CD4-positive, alpha-beta T cell treated with Interleukin-15 for 1 hour (primary cell): ENCODE data around the gene FDX1.

Experiments used
- DNase-seq: peaks from one replicate; pipeline ENCODE4 v3.0.0-alpha.2; 2020

FDX1 gene

GRCh38 chr11:110470716-110471115 lies 41.0 kb downstream of the FDX1 start:
- DNase-seq: no peak

GRCh38 chr11:110471371-110471770 lies 41.6 kb downstream of the FDX1 start:
- no peak for DNase-seq

GRCh38 chr11:110472858-110473257 lies 43.1 kb downstream of the FDX1 start:
- no peak for DNase-seq

GRCh38 chr11:110473706-110474105 lies 44.0 kb downstream of the FDX1 start:
- DNase-seq: no peak

- DNase-seq: no peak
Observed at GRCh38 chr11:110474578-110474977, 44.8 kb downstream of the FDX1 start.

- DNase-seq: no peak
Observed at GRCh38 chr11:110475671-110476070, 45.9 kb downstream of the FDX1 start.

DNA sequence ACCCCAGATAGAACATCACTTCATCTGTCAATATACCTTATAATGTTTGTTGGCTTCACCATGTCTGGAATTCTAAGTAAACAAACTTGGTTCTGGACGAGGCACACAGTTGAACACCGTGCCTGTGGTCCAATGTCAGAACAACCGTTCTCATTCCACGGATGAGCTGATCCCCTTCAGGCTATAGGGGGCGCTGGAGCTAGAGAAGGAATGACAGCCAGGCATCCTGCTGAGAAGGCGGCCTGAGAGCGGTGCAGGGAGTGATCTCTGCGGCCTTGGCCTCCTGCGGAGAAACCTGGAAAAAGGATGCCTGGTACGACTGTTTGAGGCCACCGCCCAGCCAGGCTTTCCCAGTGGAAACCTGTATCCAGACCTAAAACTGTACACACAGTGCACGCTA lies 48.7 kb downstream of the FDX1 start:
- DNase-seq: no peak

DNA sequence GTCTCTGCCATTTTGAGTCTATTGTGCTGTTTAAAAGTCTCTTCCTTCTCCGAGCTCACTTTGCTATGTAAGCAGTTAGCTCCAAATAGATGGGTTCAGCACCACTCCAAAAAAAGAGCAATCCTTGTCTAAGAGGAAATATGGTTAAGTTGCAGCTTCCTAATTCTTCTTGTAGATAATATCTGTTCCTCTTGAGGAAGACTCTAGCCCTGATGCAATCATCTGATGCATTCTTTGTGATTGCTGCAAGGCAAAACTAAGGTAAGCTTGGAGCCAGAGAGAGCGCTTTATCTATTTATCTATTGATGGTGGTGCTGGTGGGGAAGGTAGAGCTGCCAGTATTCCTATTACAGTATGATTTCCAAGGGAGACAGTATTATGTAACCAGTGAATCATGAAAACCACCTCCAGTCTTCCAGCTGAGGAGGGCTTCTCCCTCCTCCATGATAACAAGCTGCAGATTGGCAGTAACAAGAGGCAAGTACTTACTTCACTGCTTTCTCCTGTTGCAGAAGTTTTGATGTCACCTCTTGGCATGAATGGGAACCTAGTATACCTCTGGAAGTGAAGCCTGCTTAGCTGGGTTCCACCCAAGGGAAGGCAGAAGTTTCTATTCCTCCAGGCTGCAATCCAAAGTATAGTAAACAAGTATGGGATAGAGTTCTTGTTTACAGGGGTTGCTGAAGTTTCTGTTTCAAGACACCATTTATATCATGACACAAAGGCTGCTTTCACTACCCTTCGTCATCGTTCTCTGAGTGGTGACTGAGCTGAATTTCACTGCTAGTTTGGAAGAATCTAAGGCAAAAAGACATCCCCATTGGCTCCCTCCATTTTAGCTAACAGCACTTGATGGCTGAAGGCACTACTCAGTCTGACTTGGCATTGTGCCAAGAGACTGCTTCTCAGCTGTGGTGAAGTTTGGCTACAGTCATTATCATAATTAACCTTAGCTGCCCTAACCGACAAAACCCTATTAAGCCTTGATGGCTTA lies 49.7 kb downstream of the FDX1 start:
- no peak for DNase-seq

- DNase-seq: no peak
Observed at GRCh38 chr11:110481523-110481922, 51.8 kb downstream of the FDX1 start.

- DNase-seq: no peak
Observed at GRCh38 chr11:110486156-110486555, 56.4 kb downstream of the FDX1 start.

DNA sequence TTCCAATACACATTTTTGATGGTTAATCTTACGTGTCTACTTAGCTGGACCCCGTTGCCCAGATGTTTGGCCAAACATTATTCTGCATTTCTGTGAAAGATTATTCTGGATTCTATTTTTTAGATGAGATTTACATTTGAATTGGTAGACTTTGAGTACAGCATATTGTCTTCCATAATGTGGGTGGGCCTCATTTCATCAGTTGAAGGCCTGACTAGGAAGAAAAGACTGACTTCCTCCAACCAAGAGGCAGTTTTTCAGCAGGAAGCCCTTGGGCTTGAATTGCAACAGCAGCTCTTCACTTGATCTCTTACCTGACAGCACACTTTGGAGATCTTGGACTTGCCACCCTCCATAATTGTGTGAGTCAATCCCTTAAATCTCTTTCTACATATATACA lies 58.7 kb downstream of the FDX1 start:
- DNase-seq: no peak

DNA sequence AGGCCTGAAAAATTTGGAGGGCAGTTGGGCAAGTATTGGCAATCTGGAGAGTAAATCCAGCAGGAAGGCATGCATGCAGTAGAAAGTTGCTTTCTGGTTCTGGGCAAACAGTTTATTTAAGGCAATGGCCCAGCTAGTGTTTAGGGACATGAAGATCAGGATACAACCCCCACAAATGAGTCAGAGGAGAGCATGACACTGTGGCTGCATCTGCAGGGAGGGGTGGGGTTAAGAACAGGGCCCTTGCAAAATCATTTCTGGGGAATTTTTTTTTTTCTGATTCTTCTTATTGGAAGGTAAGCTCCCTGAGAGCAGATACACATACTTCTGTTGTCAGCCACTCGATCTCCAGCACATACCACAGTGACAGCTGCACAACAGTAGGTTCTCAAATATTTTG lies 61.1 kb downstream of the FDX1 start:
- peak; percentile 24 for DNase-seq

GRCh38 chr11:110491577-110492320 lies 62.0 kb downstream of the FDX1 start:
- no peak for DNase-seq

- DNase-seq: no peak
Observed at GRCh38 chr11:110492321-110492685, 62.6 kb downstream of the FDX1 start.

DNA sequence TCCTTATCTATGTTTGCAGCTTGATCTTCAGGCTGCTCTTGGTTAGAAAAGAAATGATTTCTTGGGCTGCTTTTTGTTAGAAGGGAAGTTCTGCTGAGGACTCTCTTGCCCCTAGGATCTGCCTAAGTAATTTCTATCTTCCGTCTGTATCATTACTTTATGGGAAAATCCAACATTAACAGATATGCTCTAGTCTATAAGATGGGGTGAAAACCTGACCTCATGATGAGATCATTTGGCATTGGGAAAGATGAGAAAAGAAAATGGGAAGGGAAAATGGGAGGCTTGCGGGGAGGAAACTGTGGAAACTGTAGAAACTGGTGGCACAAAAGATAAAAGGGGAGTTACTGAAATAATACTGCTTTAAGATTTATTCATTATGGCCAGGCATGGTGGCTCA lies 63.6 kb downstream of the FDX1 start:
- no peak for DNase-seq

DNA sequence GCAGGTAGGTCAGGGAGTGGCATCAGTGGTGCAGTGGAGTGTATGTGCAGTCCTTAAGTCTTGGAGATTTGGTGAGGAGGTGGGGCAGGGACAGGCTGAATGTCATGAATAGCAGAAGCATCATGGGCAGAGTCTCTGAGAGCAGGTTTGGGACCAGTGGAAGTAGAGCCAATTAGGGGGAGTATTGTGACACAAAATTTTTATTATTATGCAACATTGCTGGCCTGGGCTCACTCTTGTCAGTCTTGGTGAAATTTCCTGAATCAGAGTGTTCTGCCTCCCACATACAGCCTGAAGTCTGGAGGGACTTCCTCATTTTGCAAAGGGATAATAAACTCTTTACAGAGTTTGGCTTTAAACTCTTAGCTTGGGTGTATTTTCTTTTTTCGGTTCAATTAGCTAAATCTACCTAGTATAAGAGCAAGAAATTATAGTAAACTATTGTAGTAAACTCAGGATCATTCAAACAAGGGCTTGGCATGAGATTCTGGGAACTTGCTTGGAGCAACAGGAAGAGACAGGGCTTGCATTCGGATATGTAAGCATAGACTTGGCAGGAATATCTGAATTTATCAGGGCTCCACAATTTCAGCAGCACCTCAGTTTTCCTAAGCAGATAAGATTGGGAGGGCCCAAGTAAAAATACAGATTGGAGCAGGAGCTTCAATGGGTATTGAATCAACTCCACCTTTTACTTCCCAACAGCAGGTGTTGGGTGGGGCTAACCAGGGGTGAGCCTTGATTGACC lies 67.7 kb downstream of the FDX1 start:
- peak; percentile 47 for DNase-seq

- DNase-seq: no peak
Observed at GRCh38 chr11:110501428-110501827, 71.7 kb downstream of the FDX1 start.

DNA sequence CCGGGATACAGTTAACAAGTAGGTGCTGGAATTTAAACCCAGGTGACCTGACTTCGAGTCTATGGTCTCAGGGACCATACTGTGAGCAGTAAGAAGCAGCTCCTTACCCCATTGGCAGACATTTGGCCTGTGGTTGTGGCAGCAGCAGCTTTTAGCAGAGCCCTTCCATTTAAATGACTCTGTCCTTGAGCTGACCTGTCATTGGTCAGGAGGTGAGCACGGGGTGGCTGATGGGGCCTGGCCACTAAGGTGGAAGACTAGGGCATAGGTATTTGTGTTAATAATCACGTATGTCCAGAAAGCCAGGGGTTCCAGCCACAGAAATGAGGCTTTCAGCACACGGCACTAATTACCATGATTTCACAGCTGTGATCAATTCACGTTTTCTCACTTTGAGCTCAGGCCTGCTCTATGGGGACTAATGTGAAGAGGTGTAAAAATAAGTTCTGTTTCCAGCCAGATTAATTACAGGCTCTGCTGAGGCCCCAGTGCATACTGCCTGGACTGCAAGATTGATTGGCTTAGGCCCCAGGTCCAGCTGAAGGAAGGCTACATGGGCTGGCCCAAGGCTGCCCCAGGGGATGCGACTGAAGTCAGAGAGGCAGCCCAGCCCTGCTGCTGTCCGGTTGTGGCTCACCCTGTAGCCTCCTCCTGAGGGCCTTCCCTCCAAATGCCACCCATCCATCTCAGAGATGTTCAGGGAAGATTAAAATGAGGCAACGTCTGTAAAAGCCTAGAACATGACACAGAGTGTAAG lies 76.0 kb downstream of the FDX1 start:
- DNase-seq: no peak

- no peak for DNase-seq
Observed at GRCh38 chr11:110507328-110507727, 77.6 kb downstream of the FDX1 start.

- DNase-seq: no peak
Observed at GRCh38 chr11:110508786-110509185, 79.0 kb downstream of the FDX1 start.

GRCh38 chr11:110509472-110509871 lies 79.7 kb downstream of the FDX1 start:
- DNase-seq: no peak

DNA sequence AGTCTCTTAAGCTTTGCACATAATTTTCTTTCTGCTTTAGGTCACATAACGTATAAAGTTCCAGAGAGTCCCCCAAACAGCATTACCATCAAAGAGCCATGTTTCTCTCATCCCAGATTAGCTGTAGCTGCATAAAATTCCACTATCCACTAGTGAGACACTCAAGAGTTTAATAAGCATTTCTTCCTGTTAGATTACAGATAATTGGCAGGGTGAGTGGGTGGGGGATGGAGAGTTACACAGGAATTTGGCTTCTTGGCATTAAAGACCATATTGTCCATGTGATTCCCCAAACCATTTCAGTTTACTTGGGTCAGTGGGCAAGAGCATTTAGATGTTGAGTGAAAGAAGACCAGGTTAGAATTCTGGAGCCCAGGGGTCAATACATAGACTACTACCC lies 82.3 kb downstream of the FDX1 start:
- DNase-seq: no peak
